Measurements from ENCODE around the gene TARDBP.
"Not testable (repeated sequence)": the region's sequence is repeated elsewhere in the genome, so short reads cannot be mapped to it uniquely, and the experiment has no call there.

TARDBP gene

DNA sequence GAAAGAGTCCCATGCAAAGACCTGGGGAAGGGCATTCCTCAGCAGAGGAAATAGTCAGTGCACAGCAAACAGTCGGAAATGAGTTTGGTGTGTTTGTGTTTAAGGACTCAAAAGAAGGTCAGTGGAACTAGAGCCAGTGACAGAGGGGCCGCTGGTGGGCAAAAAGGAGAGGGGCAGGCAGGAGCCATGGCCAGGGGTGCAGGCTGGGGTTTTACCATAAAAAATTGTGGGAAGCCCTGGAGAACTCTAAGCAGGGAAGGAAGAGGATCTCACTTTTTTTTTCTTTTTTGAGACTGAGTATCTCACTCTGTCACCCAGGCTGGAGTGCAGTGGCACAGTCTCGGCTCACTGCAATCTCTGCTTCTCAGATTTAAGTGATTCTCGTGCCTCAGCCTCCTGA, 33.7 kb upstream of the TARDBP start:
- H3K27me3 ChIP-seq (ENCODE audit: insufficient read depth, low read length), result no peaks in the 10 kb centered on the region; the same call in 1 of the 2 replicates
- H3K27ac ChIP-seq (ENCODE audit: low read depth, low read length), result no peak overlapping the region
- H3K4me3 ChIP-seq (ENCODE audit: low read depth, low read length), result no peak overlapping the region
- no peaks in the 10 kb centered on the region for H3K79me2 ChIP-seq (ENCODE audit: control insufficient read depth, insufficient read depth, low read length, unreplicated experiment)
- H3K4me1 ChIP-seq (ENCODE audit: control insufficient read depth, insufficient read depth, low read length, unreplicated experiment), result peaks cover 19% of the 10 kb centered on the region
- H3K36me3 ChIP-seq (ENCODE audit: insufficient read depth, low read length), result no peaks in the 10 kb centered on the region
- H2AFZ ChIP-seq (ENCODE audit: low read length, unreplicated experiment), result no peak overlapping the region

DNA sequence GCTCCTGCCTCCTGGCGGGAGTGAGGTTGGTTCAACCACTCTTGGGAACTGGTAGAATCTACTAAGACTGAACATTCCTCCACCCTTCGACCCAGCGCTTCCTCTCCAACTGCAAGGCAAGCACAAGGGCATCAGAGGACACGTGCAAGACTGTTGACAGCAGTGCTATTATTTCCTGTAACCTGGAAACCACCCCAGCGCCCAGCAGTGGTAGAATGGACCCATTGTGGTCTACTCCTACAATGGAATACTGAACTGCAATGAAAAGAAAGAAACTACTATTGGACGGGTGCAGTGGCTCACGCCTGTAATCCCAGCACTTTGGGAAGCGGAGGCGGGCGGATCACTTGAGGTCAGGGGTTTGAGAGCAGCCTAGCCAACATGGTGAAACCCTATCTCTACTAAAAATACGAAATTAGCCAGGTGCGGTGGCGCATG, 33.0 kb upstream of the TARDBP start:
- Histone ChIP-seq H3K79me2 (ENCODE audit: control insufficient read depth, insufficient read depth, low read length, unreplicated experiment) (no peaks in the 10 kb centered on the region), H3K4me3 (ENCODE audit: low read depth, low read length) (peak overlapping the region; percentile 25; the same call in 1 of the 2 replicates), H3K4me1 (ENCODE audit: control insufficient read depth, insufficient read depth, low read length, unreplicated experiment) (peaks cover 19% of the 10 kb centered on the region), H3K36me3 (ENCODE audit: insufficient read depth, low read length) (no peaks in the 10 kb centered on the region), H3K27me3 (ENCODE audit: insufficient read depth, low read length) (no peaks in the 10 kb centered on the region; the same call in 1 of the 2 replicates), H2AFZ (ENCODE audit: low read length, unreplicated experiment) (peak overlapping the region; percentile 75), H3K27ac (ENCODE audit: low read depth, low read length) (no peak overlapping the region)

DNA sequence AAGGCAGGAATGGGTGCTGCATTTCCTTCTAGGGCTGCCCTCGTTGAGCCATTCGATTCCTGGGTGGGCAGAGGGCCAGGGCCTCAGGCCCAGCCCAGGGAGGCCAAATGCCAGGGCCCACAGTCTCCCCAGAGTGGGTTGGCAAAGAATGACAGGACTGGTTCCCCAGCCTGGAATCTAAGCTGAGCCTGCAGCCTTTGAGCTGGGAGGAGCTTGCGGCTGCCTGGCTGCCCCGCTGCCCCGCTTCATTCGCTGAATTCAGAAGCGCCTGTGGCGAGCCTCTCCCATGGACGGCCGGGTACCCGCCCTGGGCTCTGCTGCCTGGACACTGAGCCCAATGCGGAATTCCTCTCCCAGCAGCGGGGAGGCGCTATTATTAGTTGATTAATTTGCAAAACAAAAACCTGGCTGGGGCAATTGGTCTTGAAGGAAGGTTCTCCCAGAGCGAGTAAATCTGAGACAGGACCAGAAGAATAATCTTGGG, 32.3 kb upstream of the TARDBP start:
- Histone ChIP-seq H3K4me1 (ENCODE audit: control insufficient read depth, insufficient read depth, low read length, unreplicated experiment) (peaks cover 19% of the 10 kb centered on the region), H2AFZ (ENCODE audit: low read length, unreplicated experiment) (no peak overlapping the region), H3K4me3 (ENCODE audit: low read depth, low read length) (peak overlapping the region; percentile 42), H3K27me3 (ENCODE audit: insufficient read depth, low read length) (no peaks in the 10 kb centered on the region; the same call in 1 of the 2 replicates), H3K36me3 (ENCODE audit: insufficient read depth, low read length) (no peaks in the 10 kb centered on the region), H3K79me2 (ENCODE audit: control insufficient read depth, insufficient read depth, low read length, unreplicated experiment) (no peaks in the 10 kb centered on the region), H3K27ac (ENCODE audit: low read depth, low read length) (no peak overlapping the region)

DNA sequence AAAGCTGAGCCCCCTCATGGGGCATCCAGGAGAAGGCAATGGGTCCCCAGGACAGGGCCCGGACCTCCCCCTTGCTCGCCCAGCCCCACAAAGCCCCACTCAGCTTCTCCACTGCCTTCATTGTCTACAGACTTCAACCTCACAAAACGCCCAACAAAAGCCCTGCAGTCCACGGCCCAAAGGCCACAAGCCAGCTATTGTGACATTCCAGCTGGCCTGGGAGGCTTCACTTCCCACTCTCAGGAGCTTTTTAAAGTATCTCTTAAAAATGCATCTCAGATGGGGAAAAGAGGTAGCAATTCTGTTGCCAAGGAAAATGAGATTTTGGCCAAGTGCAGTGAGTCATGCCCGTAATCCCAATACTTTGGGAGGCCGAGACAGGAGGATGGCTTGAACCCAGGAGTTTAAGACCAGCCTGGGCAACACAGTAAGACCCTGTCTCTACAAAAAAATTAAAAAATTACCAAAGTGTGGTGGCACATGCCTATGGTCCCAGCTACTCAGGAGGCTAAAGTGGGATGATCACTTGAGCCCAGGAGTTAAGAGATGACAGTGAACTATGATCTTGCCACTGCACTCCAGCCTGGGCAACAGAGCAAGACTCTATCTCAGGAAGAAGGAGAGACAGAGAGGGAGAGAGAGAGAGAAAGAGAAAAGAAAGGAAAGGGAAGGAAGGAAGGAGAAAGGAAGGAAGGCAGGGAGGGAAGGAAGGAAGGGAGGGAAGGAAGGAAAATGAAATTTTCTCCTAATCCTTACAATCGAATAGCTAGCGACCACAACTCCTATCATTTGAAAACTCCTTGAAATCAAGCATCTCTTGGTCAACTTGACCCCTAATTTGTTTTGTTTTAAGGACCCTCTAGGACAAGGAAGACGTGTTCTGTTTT, 31.4 kb upstream of the TARDBP start:
- Histone ChIP-seq H3K4me1 (ENCODE audit: control insufficient read depth, insufficient read depth, low read length, unreplicated experiment) (peaks cover 16% of the 10 kb centered on the region), H3K79me2 (ENCODE audit: control insufficient read depth, insufficient read depth, low read length, unreplicated experiment) (no peaks in the 10 kb centered on the region), H3K27me3 (ENCODE audit: insufficient read depth, low read length) (no peaks in the 10 kb centered on the region; the same call in none of the 2 replicates), H2AFZ (ENCODE audit: low read length, unreplicated experiment) (peak overlapping the region; percentile 47), H3K27ac (ENCODE audit: low read depth, low read length) (no peak overlapping the region), H3K4me3 (ENCODE audit: low read depth, low read length) (peak overlapping the region; percentile 42), H3K36me3 (ENCODE audit: insufficient read depth, low read length) (no peaks in the 10 kb centered on the region)

DNA sequence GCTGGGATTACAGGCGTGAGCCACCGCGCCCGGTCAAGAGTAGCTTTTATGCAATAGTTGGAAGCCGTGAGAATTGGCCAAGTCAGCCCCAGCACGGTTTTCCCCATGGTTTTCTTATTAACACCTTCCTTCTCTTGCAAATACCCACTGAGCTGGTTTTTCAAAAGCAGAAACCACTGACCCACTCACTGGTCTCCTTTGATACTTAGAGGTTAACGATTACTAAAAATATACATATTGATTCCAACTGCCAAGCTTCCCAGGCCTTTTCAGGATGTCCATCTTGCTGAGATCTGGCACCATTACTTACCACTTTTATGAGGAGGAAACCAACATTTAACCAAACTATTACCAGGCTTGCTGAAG, 25.9 kb upstream of the TARDBP start:
- Histone ChIP-seq H3K27me3 (ENCODE audit: insufficient read depth, low read length) (no peaks in the 10 kb centered on the region; the same call in none of the 2 replicates), H3K4me3 (ENCODE audit: low read depth, low read length) (no peak overlapping the region), H3K4me1 (ENCODE audit: control insufficient read depth, insufficient read depth, low read length, unreplicated experiment) (no peaks in the 10 kb centered on the region), H3K79me2 (ENCODE audit: control insufficient read depth, insufficient read depth, low read length, unreplicated experiment) (no peaks in the 10 kb centered on the region), H3K36me3 (ENCODE audit: insufficient read depth, low read length) (no peaks in the 10 kb centered on the region), H2AFZ (ENCODE audit: low read length, unreplicated experiment) (no peak overlapping the region), H3K27ac (ENCODE audit: low read depth, low read length) (no peak overlapping the region)

DNA sequence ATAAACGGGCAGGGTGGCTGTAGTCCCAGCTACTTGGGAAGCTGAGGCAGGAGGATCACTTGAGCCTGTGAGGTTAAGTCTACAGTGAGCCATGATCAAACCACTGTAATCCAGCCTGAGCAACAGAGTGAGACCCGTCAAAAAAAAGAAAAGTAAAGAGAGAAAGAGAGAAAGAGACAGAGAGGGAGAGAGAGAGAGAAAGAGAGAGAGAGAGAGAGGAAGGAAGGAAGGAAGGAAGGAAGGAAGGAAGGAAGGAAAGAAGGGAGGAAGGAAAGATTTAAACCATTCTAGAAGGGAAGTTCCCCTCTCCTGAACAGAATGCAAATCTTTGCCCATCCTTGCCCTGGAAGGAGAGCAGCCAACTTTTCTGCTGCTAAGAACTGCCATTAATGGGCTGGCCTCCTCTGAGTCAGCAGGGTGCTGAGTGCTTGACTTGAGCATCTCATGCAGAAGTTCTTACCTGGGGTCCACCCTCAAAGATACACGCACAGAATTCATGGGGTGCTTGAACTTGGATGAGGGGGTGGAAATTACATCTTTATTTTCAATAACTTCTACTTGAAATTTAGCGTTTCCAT, 24.5 kb upstream of the TARDBP start:
- H3K27me3 ChIP-seq (ENCODE audit: insufficient read depth, low read length), result no peaks in the 10 kb centered on the region; the same call in none of the 2 replicates

DNA sequence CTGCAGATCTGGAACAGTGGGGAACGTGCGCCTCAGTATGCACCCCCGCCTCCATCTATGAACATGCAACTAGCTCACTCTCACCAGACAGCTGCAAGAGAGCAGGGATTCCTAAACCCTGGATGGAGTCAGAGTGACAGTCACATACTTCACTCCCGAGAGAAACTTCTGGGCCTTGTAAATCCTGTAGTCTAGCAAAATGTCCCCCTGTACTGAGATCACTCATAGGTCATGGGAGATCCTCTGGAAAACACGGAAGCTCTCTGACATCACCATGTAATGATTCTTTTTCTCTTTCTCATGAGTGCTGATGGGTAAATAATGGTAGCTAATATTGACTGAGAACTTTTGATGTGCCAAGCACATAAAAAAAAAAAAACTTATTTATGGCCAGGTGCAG, 23.4 kb upstream of the TARDBP start:
- Histone ChIP-seq H3K27me3 (ENCODE audit: insufficient read depth, low read length) (no peaks in the 10 kb centered on the region; the same call in none of the 2 replicates), H3K4me1 (ENCODE audit: control insufficient read depth, insufficient read depth, low read length, unreplicated experiment) (no peaks in the 10 kb centered on the region), H3K27ac (ENCODE audit: low read depth, low read length) (no peak overlapping the region), H3K79me2 (ENCODE audit: control insufficient read depth, insufficient read depth, low read length, unreplicated experiment) (no peaks in the 10 kb centered on the region), H3K4me3 (ENCODE audit: low read depth, low read length) (no peak overlapping the region), H3K36me3 (ENCODE audit: insufficient read depth, low read length) (no peaks in the 10 kb centered on the region), H2AFZ (ENCODE audit: low read length, unreplicated experiment) (no peak overlapping the region)

More for the DNA sequence above, 24.5 kb upstream of the TARDBP start:
- H3K27ac ChIP-seq (ENCODE audit: low read depth, low read length), result no peak overlapping the region
- H2AFZ ChIP-seq (ENCODE audit: low read length, unreplicated experiment), result no peak overlapping the region
- no peaks in the 10 kb centered on the region for H3K79me2 ChIP-seq (ENCODE audit: control insufficient read depth, insufficient read depth, low read length, unreplicated experiment)
- no peaks in the 10 kb centered on the region for H3K36me3 ChIP-seq (ENCODE audit: insufficient read depth, low read length)
- no peaks in the 10 kb centered on the region for H3K4me1 ChIP-seq (ENCODE audit: control insufficient read depth, insufficient read depth, low read length, unreplicated experiment)
- H3K4me3 ChIP-seq (ENCODE audit: low read depth, low read length), result no peak overlapping the region

DNA sequence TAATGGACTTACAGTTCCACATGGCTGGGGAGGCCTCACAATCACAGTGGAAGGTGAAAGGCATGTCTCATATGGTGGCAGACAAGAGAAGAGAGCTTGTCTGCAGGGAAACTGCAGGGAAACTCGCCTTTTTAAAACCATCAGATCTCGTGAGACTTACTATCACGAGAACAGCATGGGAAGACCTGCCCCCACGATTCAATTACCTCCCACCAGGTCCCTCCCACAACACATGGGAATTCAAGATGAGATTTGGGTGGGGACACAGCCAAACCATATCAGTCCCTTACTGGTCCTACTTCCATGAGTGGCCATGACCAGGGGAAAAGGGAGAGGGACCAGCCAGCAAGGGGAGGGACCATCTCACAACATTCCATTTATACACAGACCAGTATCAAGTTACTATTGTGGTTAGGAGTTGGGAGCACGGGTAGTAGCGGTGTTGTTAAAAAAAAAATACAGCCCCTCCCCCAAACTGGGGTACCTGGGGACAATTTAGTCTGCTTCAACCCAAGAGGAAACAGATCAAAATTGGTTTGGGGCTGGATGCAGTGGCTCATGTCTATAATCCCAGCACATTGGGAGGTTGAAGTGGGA, 22.4 kb upstream of the TARDBP start:
- not testable (repeated sequence) for H3K27me3 ChIP-seq (ENCODE audit: insufficient read depth, low read length); H3K79me2 ChIP-seq (ENCODE audit: control insufficient read depth, insufficient read depth, low read length, unreplicated experiment); H3K4me1 ChIP-seq (ENCODE audit: control insufficient read depth, insufficient read depth, low read length, unreplicated experiment); H2AFZ ChIP-seq (ENCODE audit: low read length, unreplicated experiment); H3K4me3 ChIP-seq (ENCODE audit: low read depth, low read length); H3K27ac ChIP-seq (ENCODE audit: low read depth, low read length); H3K36me3 ChIP-seq (ENCODE audit: insufficient read depth, low read length)

DNA sequence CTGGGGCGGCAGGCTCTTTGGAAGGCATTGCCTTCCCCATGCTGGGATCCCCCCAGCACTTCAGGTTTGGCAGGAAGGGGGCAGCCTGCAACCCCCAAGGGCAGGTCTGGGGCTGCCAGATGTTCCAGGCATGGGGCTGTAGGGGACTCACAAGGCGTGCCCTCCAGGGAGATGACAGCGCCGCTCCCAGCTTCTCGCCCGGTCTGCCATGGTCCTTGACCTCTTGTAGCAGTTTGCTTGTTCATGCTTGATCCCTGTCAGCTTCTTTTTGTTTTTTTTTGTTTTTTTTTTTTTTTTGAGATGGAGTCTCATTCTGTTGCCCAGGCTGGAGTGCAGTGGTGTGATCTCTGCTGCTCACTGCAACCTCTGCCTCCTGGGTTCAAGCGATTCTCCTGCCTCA, 21.6 kb upstream of the TARDBP start:
- H3K4me3 ChIP-seq (ENCODE audit: low read depth, low read length), result no peak overlapping the region
- H2AFZ ChIP-seq (ENCODE audit: low read length, unreplicated experiment), result no peak overlapping the region
- H3K27ac ChIP-seq (ENCODE audit: low read depth, low read length), result no peak overlapping the region
- H3K36me3 ChIP-seq (ENCODE audit: insufficient read depth, low read length), result no peaks in the 10 kb centered on the region
- H3K79me2 ChIP-seq (ENCODE audit: control insufficient read depth, insufficient read depth, low read length, unreplicated experiment), result no peaks in the 10 kb centered on the region
- no peaks in the 10 kb centered on the region for H3K4me1 ChIP-seq (ENCODE audit: control insufficient read depth, insufficient read depth, low read length, unreplicated experiment)
- no peaks in the 10 kb centered on the region; the same call in none of the 2 replicates for H3K27me3 ChIP-seq (ENCODE audit: insufficient read depth, low read length)

DNA sequence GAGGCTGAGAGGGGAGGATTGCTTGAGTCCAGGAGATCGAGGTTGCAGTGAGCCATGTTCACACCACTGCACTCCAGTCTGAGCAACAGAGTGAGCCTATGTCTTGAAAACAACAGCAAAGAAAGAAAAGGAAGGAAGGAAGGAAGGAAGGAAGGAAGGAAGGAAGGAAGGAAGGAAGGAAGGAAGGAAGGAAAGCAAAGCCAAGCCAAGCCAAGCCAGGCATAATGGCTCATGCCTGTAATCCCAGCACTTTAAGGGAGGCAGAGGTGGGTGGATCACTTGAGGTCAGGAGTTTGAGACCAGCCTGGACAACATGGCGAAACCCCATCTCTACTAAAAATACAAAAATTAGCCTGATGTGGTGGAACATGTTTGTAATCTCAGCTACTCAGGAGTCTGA, 20.4 kb upstream of the TARDBP start:
- not testable (repeated sequence) for H3K27ac ChIP-seq (ENCODE audit: low read depth, low read length)

More for the DNA sequence above, 20.4 kb upstream of the TARDBP start:
- H2AFZ ChIP-seq (ENCODE audit: low read length, unreplicated experiment); H3K79me2 ChIP-seq (ENCODE audit: control insufficient read depth, insufficient read depth, low read length, unreplicated experiment); H3K36me3 ChIP-seq (ENCODE audit: insufficient read depth, low read length); H3K4me3 ChIP-seq (ENCODE audit: low read depth, low read length); H3K27me3 ChIP-seq (ENCODE audit: insufficient read depth, low read length); H3K4me1 ChIP-seq (ENCODE audit: control insufficient read depth, insufficient read depth, low read length, unreplicated experiment): not testable (repeated sequence)

Data from ACC112 (cell line).